ENCODE measurements around the gene LRRC74A.
A peak's percentile ranks its signal among the peaks of the same experiment; 100 is the strongest.

The LRRC74A gene

DNA sequence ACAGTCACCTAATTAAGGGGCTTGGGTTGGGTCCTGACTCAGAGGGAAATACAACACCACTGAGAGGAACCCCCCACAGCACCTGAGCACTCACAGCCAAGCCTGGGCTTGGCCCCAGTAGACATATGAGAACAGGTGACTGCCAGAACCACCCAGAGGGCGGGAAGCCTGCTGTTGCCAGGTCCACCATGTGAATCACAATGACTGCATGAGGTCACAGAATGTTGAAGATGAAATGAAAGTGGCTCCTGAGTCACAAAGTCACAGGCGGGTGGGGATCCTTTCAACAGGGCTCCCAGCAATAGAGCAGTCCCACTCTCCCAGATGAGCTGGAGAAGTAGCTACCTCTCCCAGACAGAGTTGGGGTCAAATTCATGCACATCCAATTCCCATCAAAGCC is at the start of gene LRRC74A:
Gene LRRC74A, plus strand, starts transcription at position 287 of the 400 bp plus-strand sequence. CDS start 290 bp downstream, outside the sequence.
- DNase-seq (ENCODE audit: low spot score), result no peak

DNA sequence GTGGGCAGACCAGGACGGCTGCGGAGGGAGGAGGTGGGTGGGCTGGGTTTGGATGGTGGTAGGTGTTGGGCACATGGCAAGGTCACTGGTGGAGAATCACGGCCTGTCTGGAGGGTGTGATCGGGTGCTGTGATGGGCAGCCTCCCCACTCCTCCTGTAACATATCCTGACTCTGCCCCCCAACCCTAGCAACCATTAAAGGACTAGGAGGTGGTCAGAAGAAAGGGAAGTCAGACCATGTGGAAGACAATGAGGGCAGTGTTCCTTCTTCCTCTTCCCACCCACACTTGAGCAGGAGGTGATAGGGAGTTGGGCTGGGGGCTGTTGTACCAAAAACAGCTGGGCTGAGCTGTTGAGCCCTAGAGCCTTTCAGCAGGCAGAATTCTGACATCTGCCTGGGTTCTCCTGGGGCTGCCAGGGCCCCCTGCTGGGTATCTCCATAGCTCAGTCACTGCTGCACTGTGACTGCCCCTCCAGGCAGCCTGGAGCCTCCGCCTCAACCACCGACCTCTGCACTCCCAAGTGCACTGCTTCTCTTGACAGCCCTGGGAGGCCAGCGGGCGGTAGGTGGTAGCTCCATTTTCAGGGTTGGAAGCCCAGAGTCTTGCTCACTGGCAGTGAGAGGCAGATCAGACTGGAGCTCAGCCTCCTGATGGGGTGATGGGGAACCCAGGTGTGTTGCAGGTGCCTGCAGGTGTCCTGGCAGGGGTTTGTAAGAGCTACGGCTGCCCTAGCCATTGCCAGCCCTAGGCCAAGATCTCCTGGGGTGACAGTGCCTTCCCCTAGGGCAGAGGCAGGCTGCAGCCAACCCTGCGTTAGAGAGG is 49.6 kb upstream of the LRRC74A start:
- no peak for DNase-seq (ENCODE audit: low spot score)

DNA sequence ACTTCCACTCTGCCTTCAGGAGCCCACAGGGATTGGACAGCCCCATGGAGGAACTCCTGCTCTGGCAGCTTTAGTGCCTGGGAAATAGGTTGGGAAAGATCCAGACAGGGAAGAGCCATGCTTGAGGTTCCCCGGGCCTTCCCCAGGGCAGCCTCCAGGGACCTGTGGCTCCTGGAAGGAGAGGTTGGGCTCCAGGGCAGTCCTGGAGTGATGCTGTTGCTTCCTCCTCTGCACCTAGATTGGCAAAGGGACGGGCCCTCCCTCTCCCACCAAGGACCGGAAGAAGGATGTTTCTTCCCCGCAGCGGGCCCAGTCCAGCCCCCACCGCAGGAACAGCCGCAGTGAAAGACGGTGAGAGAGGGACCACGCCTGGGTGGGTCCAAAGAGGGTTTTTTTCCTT is 48.5 kb upstream of the LRRC74A start:
- no peak for DNase-seq (ENCODE audit: low spot score)

DNA sequence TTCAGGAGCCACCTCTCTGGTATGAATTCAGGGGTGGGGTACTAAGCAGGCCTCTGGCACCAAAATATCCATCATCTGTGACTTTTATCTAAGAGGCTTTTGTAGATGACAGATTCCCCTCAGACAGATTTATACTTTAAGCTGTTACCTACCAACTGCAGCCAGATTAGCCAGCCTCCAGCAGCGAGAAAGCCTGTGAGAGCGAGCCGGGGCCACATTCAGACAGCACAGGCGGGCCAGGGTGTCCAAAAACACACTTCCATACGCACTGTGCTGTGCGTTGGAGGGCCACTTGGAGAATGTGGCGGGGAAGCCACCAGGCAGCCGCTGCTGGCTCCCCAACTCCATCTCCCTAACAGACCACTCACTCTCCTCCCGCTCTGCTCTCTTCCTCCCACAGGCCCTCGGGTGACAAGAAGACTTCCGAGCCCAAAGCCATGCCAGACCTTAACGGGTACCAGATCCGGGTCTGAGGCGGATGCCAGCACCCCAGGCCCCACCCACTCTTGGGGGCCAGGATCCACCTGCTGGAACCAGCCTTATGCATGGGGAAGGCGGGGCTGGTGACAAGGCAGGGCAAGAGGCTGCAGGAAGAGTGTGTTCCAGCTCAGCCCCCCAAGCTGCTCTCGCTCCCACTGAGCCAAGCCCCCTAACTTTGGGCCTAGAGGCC is 47.5 kb upstream of the LRRC74A start:
- DNase-seq (ENCODE audit: low spot score), result no peak

DNA sequence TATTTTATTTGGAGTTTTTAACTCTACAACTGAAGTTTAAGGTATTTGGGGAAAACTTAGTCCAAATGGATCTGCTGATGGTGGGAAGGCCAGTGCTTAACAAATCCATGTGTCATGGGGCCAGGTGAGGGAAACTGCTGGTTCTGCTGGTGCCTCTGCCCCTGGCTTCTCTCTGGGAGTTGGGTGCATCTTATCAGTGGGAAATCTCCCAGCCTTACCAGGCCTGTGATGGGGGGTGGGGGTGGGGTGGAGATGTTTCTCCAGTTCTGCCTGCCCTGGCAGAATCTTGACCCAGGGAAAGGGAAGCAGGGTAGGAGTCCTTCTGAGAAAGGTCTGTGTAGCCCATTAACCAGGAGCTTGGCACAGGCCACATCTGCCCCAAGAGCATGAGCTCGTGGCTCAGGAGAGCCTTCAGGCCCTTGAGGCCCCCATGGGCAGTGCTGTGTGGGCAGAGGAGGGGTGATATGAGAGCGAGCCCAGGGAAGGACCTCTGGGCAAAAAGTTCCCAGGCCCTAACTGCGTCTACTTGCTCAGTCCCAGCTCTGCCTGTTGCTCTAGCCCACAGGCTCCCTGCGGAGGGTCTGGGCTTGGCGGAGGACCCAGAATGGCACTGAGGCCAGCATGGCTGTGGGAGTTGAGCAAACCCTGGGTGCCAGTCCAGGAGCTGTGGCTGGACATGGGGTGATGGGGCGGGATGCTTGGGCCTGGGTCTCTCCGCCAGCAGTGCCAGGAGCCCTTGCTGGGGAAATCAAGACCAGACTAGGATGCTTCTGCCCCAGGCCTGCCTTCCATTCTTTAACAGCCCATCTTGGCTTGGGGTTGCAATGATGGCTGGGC is 46.8 kb upstream of the LRRC74A start:
- DNase-seq (ENCODE audit: low spot score), result no peak

DNA sequence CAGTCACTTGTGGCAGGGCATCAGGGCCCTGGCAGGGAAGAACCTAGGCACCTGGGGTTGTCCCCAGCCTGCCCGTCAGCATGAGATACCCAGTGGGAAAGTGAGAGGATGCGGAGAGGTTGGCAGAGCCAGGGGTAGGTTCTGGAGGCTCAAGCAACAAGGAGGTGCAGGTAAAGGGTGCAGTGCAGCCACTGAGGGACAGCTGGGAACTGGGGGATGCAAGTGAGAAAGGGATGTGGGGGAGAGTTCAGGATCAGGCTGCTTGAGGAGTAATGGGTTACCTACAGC is 46.2 kb upstream of the LRRC74A start:
- DNase-seq (ENCODE audit: low spot score), result no peak

DNA sequence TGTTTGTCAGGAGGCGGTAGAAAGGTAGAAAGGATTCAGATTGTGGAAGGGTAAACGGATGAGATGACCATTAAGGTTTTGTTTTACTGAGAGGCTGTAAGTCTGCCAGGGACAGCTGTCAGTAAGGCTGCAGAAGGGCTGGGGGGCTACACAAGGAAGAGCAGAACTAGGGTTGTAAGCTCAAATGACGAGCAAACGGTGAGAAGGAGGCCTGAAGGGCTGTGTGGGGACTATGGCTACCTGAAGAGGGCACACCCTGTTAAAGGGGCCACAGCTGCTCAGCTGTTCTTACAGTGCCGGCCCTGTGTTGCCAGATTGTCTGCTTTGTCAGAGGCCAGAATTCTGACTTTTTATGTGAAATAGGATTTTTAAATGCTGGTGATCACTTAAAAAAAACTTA is 45.8 kb upstream of the LRRC74A start:
- DNase-seq (ENCODE audit: low spot score), result no peak

DNA sequence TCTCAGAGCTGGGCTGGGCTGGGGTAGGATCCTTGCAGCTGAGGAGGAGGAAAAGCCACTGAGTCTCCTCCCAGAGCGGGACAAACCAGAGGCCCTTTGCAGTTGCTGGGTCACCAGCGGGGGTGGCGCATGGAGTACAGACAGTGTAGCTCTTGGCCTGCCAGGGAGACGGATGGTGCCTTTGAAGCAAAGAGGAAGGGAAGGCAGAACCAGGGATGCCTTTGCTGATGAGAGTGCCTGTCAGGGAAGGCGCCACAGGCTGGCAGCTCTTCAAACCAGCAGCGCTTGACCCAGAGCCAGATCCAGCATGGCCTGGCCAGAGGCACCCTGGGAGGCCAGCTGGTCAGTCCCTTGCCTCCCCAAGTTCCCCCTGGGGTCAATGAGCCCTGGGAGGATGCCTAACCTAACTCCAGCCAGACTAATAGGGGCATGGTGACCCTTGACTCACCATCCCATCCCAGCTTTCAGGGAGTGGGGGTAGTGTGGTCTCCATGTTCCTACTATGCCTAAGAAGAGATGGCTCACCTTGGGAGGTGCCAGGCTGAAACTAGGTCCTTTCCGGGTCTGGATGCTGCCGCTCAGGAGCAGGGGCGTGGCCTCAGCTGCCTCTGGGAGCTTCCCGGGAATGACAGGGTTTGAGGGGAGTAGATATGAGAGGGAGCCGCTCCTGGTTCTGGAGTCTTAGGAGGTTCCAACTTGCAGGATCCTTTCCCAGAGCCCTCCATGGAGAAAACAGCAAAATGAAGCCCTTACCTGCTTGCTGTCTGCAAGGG is 45.1 kb upstream of the LRRC74A start:
- DNase-seq (ENCODE audit: low spot score), result peak; percentile 47

DNA sequence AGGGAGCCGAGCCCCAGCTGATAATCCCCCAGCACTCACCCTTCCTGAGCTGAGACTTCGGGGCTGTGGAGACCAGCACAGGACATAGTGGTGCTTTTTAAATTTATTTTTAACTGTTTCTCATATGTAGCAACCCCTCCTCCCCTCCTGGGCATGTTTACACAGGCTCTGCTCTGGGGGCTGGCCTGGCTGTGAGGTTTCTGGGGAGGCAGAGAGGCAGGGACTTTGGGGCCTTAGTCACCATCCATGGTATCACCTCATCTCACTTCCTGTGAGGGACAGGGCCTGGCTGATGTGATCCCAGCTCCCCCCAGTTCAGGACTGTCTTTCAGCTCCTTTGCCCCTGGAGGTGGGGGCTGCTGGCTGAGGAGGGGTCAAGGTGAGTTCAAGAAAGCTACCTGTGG is 44.6 kb upstream of the LRRC74A start:
- DNase-seq (ENCODE audit: low spot score), result no peak

DNA sequence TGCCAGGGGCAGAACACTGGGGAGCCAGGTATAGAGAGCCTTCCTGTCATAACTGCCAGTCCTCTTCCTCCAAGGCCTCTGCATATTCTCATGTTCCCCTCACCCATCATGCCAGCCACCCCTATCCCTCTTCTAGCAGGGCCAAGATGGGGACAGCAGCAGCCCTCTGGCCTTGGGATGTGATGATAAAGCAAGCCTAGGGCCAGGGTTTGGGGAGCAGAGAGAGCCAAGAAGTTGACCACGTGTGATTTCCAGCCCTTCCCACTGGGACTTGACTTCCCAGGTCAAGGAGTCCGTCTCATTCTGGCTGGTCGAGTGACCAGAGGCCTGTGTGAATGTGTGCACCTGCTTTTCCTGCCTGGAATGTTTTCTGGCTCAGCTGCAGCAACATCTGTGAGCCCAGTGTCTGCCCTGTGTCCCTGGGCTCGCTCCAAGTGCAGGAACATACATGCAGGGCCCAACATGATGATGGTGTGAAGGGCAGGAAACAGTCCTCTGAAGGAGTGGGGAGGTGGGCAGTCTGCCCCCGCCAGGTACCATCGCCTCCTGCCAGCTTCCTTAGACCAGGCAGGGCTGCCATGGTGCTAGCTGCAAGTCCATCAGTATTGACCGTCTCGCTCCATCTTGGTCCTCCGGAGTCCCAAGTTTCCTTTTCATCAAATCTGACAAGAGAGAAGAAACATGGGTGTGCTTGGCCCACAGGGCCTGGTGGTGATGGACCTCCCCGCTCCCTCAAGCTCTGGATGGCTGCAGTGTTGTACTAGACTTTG is 43.9 kb upstream of the LRRC74A start:
- DNase-seq (ENCODE audit: low spot score), result no peak

DNA sequence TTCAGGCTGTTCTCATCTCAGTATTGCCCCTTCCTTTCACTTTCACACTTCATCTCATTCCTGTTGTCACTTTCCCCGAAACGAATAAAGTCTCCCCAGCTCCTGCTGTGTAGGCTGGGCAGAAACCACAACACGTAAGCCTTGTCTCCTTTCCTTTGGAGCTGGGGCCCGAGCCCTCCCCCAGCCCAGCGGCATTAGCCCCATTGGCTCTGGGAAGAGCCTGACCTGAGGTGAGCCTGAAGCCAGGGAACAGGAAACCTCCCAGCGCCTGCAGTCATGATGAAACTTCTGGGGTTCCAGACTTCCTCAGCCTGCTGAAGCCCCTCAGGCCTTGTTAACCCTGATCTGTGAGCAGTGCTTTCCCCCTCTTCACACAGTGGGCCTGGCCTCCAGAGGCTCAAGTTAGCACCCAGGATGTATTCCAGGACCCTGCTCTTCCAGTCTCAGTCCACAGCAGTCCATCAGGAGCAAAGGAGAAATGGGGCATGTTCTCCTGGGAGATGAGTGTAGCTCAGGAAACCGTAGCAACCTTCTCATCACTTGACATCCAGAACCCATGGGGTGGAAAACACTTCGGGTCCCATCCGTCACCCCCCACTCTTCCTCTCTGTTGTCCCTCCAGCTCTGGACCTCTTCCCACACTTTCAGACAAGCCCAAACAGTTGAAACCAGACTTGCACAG is 43.2 kb upstream of the LRRC74A start:
- no peak for DNase-seq (ENCODE audit: low spot score)

DNA sequence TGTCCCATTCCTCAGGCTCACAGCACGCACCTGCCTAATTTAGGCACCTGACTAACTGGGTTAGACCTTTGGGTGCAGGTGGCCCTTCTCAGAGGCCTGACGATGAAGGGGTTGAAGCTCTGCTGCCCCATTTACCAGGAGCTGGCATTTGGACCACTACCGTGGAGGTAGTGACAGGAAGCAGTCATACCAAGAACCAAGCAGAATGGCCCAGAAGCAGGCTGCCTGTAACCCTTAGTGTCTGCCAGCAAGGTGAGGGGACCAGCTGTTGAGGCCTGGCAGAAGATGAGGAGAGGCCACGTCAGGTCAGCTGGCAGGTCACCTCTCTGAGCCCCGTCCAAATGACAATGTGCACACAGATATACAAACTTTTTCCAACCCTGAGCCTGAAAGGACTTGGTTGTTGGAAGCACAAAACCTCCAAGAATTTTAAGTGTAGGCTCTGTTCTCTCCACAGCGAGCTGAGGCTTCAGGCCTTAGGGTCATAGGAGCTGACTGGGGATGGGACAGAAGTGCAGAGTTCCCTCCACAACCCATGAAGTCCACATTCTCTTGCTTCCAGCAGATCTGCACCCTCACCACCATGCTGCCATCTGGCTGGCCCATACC is 41.8 kb upstream of the LRRC74A start:
- no peak for DNase-seq (ENCODE audit: low spot score)

DNA sequence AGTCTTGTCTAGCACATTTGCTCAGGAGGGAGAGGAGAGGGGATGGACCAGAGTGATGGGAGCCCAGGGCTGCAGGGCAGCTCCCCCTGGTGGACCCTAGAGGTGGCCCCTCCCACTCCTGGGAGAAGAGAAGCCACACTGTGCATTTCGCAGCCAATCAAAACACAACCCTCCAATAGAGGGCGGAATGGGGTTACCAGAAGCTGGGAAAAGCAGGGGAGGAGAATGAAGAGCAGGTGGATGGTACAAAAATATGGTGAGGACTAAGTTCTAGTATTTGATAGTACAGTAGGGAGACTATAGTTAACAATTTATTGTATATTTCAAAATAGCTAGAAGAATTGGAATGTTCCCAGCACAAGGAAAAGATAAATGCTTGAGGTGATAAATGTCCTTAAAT is 41.3 kb upstream of the LRRC74A start:
- peak; percentile 78 for DNase-seq (ENCODE audit: low spot score)

DNA sequence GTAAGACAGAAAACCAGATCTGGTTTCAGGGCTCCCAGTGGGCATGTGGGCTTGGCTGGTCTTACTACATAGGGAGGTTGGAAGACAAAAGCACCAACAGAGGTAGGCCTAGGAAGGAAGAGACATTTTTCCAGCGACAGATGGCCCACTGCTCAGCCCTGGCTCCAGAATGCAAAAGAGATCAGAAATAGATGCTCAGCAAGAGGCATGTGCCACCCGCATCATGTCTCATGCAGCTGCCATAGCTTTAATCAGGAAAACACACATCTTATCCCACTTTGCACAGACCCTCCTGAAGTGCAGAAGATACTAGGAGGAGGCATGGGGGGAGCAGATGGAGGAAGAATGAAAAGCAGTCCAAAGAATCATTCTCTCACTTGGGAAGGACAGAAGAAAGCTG is 39.6 kb upstream of the LRRC74A start:
- DNase-seq (ENCODE audit: low spot score), result peak; percentile 95

DNA sequence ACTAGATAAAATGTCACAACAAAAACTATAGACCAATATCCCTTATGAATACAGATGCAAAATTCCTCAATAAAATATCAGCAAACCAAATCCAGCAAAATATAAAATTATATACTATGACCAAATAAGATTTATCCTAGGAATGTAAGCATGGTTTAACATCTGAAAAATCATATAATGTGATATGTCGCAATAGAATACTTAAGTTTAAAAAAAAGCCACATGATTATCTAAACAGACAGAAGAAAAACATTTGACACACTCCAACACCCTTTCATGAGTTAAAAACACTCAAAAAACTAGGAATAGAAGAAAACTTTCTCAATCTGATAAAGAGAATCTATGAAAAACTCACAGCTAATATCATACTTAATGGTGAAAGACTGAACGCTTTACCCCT is 33.8 kb upstream of the LRRC74A start:
- DNase-seq (ENCODE audit: low spot score), result no peak

DNA sequence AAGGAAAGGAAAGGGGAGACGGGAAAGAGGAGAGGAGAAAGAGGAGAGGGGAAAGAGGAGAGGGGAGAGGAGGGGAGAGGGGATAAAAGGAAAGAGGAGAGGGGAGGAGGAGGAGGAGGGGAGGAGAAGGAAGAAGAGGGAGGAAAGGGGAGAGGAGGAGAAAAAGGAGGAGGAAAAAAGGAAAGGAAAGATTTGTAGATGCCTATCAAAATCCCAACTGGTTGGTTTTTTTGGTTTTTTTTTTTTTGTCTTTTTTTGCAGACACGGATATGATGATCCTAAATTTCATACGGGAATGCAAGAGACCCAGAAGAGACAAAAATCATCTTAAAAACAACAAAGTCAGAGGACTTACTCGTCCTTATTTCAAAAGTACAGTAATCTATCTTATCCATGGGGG is 32.9 kb upstream of the LRRC74A start:
- no peak for DNase-seq (ENCODE audit: low spot score)

DNA sequence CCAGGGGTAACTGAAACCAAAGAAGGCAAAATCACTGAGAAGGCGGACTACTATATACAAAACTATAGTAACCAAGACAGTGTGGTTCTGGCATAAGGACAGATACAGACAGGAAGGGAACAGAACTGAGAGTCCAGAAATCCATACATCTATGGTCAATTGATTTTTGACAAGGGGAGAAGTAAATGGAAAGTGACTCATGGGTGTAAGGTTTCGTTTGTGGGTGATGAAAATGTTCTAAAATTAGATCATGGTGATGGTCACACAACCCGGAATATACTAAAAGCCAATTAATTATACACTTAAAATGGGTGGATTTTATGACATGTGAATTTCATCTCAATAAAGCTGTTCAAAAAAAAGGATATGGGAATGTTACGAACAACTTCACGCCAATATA is 32.3 kb upstream of the LRRC74A start:
- DNase-seq (ENCODE audit: low spot score), result no peak

DNA sequence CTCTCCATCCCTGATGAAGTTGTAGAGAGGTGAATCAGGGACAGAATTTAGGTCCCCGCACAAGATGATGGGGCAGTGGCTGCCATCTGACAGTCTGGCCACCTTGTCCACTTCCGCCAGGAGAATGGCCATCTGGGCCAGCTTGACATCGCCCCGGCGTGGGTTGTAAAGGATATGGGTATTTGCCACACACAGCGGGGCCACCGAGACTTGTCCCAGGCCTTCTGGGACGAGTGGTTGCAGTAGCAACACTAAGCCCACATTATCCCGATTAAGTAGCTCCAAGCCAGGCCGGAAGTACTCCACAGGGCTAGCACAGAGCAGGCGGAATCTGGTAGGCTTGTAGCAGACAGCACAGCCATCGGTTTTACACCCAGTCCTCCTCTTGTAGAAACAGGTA is 19.8 kb upstream of the LRRC74A start:
- peak; percentile 78 for DNase-seq (ENCODE audit: low spot score)

DNA sequence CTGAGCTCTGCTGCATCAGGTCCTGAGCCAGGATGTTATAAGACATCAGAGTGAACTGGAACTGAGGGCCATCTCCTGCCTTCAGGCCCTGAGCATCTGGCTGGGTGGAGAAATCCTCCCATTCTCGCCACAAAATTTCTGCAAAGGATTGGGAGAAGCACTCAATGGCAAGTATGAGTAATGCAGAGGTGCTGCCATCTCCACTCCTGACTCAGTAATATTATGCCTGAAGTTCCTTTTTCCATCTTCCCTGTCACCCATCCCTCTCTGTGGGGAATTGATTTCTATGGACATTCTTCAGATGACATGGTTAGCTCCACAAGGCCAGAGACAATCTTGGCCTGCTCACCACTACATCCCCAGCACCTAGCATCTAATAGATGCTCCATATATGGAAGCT is 18.2 kb upstream of the LRRC74A start:
- no peak for DNase-seq (ENCODE audit: low spot score)

DNA sequence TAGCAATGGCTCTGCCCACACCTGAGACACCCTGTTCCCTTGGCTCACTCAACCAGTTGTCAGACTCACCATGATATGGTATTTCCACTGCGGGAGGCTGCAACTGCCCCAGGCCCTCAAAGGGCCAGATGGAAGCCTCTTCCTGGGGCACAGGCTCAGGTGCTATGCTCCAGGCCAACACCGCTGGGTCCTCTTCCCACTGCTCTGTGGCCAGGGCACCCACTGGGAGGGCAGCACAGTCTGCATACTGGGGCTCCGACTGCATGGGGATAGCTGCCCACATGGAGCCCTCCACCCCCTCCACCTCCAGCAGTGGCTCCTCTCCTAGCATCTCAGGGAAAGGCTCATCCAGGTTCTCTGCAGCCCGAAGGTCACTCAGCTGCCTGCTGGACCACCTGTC is 17.2 kb upstream of the LRRC74A start:
- DNase-seq (ENCODE audit: low spot score), result no peak

All from cerebellar cortex (tissue), 1 donor.